Measurements from ENCODE around the gene RPS21. TPM values are rescaled to one million over a fixed set of nuclear protein-coding genes. Genes with fewer than 3 reads are reported as not detected.

Gene RPS21
- total and polyA plus RNA-seq, 2 of the 13 experiments (the other 11 are each of a cell fraction or from before 2014, with no cell fraction given): 2,647 to 11,063 TPM

DNA sequence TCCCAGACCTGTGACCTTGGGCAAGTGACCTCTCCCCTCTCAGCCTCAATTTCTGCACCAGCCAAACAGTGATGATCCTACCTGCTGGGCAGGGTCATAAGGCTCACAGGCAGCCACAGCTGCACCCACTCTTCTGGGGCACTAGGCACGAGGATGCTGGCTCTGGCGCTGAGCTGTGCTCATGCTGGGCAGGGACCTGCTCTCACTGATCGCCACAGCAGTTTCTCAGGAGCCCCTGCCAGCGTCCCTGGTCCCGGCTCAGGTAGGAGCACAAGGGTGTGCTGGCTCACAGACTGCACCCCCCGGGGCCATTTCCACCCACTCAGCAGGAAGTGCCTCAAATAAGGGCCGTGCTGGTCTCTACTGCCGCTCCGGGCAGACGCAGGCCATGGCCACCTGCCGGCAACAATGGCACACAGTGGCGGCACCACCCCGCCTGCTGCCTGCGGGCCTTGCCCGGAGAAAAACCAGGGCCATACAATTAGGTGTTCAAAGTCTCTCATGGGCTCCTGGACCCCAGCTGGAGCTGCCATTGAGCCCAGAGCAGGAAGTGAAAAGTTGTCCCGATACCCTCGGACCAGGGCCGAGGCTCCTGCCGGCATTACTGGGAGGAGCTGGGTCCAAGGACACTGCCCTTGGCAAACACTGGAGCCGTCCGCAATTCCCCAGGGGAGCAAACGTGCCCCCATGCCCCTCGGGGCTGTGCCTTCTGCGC, 24.7 kb downstream of the RPS21 start (continued):
- TF ChIP-seq, protein P1, sequence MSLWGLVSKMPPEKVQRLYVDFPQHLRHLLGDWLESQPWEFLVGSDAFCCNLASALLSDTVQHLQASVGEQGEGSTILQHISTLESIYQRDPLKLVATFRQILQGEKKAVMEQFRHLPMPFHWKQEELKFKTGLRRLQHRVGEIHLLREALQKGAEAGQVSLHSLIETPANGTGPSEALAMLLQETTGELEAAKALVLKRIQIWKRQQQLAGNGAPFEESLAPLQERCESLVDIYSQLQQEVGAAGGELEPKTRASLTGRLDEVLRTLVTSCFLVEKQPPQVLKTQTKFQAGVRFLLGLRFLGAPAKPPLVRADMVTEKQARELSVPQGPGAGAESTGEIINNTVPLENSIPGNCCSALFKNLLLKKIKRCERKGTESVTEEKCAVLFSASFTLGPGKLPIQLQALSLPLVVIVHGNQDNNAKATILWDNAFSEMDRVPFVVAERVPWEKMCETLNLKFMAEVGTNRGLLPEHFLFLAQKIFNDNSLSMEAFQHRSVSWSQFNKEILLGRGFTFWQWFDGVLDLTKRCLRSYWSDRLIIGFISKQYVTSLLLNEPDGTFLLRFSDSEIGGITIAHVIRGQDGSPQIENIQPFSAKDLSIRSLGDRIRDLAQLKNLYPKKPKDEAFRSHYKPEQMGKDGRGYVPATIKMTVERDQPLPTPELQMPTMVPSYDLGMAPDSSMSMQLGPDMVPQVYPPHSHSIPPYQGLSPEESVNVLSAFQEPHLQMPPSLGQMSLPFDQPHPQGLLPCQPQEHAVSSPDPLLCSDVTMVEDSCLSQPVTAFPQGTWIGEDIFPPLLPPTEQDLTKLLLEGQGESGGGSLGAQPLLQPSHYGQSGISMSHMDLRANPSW (CRISPR knock-in tag; IDR thresholded peaks at IDR 0.05; ENCODE audit: borderline replicate concordance): peak; percentile 42; the same call in 1 of the 2 replicates
- TF ChIP-seq FLYWCH1 (CRISPR knock-in tag; IDR thresholded peaks at IDR 0.05) (no peak), EP300 (IDR thresholded peaks at IDR 0.05; ENCODE audit: low read depth in 2 of 2, low read length in 2 of 2) (no peak), EP300 (CRISPR knock-in tag; IDR thresholded peaks at IDR 0.05; ENCODE audit: borderline replicate concordance) (peak; percentile 61; the same call in 1 of the 2 replicates), GATAD2A (CRISPR knock-in tag; IDR thresholded peaks at IDR 0.05) (peak; percentile 85), ZNF777 (CRISPR knock-in tag; IDR thresholded peaks at IDR 0.05) (0 out of 2 replicates have a peak, but pooled peaks have one; percentile 59), ZNF577 (CRISPR knock-in tag; IDR thresholded peaks at IDR 0.05; ENCODE audit: borderline replicate concordance, low read depth) (no peak), RNF2 (conservative IDR thresholded peaks at IDR 0.05; ENCODE audit: low read depth) (peak; percentile 73; the same call in 1 of the 2 replicates), FOXA1 (IDR thresholded peaks at IDR 0.05) (no peak), FOXA1 (CRISPR knock-in tag; IDR thresholded peaks at IDR 0.05) (peak; percentile 51), HES4 (CRISPR knock-in tag; IDR thresholded peaks at IDR 0.05; ENCODE audit: borderline replicate concordance) (0 out of 2 replicates have a peak, but pooled peaks have one; percentile 69), MEF2D (CRISPR knock-in tag; IDR thresholded peaks at IDR 0.05) (no peak)
- TF ChIP-seq, protein P2, sequence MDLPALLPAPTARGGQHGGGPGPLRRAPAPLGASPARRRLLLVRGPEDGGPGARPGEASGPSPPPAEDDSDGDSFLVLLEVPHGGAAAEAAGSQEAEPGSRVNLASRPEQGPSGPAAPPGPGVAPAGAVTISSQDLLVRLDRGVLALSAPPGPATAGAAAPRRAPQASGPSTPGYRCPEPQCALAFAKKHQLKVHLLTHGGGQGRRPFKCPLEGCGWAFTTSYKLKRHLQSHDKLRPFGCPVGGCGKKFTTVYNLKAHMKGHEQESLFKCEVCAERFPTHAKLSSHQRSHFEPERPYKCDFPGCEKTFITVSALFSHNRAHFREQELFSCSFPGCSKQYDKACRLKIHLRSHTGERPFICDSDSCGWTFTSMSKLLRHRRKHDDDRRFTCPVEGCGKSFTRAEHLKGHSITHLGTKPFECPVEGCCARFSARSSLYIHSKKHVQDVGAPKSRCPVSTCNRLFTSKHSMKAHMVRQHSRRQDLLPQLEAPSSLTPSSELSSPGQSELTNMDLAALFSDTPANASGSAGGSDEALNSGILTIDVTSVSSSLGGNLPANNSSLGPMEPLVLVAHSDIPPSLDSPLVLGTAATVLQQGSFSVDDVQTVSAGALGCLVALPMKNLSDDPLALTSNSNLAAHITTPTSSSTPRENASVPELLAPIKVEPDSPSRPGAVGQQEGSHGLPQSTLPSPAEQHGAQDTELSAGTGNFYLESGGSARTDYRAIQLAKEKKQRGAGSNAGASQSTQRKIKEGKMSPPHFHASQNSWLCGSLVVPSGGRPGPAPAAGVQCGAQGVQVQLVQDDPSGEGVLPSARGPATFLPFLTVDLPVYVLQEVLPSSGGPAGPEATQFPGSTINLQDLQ (CRISPR knock-in tag; IDR thresholded peaks at IDR 0.05): peak; percentile 11; the same call in 1 of the 2 replicates
- TF ChIP-seq, protein P3, sequence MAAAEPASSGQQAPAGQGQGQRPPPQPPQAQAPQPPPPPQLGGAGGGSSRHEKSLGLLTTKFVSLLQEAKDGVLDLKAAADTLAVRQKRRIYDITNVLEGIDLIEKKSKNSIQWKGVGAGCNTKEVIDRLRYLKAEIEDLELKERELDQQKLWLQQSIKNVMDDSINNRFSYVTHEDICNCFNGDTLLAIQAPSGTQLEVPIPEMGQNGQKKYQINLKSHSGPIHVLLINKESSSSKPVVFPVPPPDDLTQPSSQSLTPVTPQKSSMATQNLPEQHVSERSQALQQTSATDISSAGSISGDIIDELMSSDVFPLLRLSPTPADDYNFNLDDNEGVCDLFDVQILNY (CRISPR knock-in tag; conservative IDR thresholded peaks at IDR 0.05): no peak
- TF ChIP-seq, protein P4, sequence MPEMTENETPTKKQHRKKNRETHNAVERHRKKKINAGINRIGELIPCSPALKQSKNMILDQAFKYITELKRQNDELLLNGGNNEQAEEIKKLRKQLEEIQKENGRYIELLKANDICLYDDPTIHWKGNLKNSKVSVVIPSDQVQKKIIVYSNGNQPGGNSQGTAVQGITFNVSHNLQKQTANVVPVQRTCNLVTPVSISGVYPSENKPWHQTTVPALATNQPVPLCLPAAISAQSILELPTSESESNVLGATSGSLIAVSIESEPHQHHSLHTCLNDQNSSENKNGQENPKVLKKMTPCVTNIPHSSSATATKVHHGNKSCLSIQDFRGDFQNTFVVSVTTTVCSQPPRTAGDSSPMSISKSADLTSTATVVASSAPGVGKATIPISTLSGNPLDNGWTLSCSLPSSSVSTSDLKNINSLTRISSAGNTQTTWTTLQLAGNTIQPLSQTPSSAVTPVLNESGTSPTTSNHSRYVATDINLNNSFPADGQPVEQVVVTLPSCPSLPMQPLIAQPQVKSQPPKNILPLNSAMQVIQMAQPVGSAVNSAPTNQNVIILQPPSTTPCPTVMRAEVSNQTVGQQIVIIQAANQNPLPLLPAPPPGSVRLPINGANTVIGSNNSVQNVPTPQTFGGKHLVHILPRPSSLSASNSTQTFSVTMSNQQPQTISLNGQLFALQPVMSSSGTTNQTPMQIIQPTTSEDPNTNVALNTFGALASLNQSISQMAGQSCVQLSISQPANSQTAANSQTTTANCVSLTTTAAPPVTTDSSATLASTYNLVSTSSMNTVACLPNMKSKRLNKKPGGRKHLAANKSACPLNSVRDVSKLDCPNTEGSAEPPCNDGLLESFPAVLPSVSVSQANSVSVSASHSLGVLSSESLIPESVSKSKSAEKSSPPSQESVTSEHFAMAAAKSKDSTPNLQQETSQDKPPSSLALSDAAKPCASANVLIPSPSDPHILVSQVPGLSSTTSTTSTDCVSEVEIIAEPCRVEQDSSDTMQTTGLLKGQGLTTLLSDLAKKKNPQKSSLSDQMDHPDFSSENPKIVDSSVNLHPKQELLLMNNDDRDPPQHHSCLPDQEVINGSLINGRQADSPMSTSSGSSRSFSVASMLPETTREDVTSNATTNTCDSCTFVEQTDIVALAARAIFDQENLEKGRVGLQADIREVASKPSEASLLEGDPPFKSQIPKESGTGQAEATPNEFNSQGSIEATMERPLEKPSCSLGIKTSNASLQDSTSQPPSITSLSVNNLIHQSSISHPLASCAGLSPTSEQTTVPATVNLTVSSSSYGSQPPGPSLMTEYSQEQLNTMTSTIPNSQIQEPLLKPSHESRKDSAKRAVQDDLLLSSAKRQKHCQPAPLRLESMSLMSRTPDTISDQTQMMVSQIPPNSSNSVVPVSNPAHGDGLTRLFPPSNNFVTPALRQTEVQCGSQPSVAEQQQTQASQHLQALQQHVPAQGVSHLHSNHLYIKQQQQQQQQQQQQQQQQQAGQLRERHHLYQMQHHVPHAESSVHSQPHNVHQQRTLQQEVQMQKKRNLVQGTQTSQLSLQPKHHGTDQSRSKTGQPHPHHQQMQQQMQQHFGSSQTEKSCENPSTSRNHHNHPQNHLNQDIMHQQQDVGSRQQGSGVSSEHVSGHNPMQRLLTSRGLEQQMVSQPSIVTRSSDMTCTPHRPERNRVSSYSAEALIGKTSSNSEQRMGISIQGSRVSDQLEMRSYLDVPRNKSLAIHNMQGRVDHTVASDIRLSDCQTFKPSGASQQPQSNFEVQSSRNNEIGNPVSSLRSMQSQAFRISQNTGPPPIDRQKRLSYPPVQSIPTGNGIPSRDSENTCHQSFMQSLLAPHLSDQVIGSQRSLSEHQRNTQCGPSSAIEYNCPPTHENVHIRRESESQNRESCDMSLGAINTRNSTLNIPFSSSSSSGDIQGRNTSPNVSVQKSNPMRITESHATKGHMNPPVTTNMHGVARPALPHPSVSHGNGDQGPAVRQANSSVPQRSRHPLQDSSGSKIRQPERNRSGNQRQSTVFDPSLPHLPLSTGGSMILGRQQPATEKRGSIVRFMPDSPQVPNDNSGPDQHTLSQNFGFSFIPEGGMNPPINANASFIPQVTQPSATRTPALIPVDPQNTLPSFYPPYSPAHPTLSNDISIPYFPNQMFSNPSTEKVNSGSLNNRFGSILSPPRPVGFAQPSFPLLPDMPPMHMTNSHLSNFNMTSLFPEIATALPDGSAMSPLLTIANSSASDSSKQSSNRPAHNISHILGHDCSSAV (CRISPR knock-in tag; IDR thresholded peaks at IDR 0.05; ENCODE audit: borderline replicate concordance): no peak

Data from HepG2 (cell line).